ENCODE results near the gene NFU1.
A peak's percentile ranks its signal among the peaks of the same experiment; 100 is the strongest.
"Not testable (repeated sequence)": the region's sequence is repeated elsewhere in the genome, so short reads cannot be mapped to it uniquely, and the experiment has no call there.

NFU1 gene

DNA sequence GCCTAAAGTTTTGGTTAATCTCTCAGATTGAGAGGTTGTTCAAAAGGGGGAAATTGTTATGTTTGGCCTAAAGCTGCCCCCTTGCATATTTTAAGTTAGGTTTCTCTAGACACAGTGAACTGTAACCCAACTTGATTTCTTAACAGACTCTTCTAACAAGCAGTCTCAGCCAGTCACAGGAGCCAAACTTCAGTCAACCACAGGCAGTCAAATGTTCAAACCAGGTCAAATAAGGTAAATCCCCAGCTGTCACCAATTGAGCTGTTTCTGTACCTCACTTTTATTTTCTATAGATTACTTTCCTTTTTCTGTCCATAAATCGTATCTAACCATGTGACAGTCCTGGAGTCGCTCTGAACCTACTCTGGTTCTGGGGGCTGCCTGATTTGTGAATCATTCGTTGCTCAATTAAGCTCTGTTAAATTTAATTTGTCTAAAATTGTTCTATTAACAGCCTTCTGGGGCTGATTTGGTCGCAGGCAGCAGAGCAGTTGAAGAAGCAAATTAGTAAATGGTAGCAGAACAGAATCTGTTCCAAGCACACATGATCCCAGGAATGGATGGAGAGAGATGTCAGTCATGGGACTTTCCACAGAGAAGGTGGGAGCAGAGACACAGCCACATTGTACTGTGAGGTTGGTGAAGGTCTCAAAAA lies 16.4 kb upstream of the NFU1 start:
- no peaks in the 10 kb centered on the region for H3K36me3 ChIP-seq (ENCODE audit: control insufficient read depth, insufficient read depth, low read length)
- no peaks in the 10 kb centered on the region for H3K9me3 ChIP-seq (ENCODE audit: control insufficient read depth, low read length)
- 92 to 94% methylated on average over 4 of the region's 4 CpGs for WGBS, 2 experiments
- H3K27ac ChIP-seq (ENCODE audit: insufficient read depth, low read depth, low read length, poor library complexity, severe bottlenecking) = no peak overlapping the region
- H3K4me1 ChIP-seq (ENCODE audit: control insufficient read depth, insufficient read depth, low read length) = no peaks in the 10 kb centered on the region
- H3K4me3 ChIP-seq (ENCODE audit: insufficient read depth, low read depth, low read length) = no peak overlapping the region
- H3K27me3 ChIP-seq (ENCODE audit: control insufficient read depth, insufficient read depth, low read length, poor library complexity, severe bottlenecking) = no peaks in the 10 kb centered on the region

DNA sequence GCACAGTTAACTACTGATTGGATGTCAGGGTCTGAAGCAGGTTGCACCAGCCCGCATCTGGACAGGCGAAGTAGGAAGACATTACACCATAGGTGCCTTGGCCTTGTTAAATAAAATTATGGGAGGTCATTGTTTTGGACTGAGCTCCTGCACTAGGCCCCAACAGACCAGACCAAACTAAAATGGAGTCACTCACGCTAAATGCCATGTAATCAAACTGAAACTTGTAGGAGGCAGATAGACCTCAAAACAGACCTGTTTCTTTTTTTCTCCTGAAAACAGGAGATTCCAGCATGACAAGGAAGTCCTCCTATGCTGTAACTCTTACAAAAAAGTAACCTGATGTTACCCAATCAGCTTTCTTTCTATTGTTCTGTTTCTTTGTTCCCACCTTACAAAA lies 15.5 kb upstream of the NFU1 start:
- no peaks in the 10 kb centered on the region for H3K27me3 ChIP-seq (ENCODE audit: control insufficient read depth, insufficient read depth, low read length, poor library complexity, severe bottlenecking)
- H3K36me3 ChIP-seq (ENCODE audit: control insufficient read depth, insufficient read depth, low read length) = no peaks in the 10 kb centered on the region
- no peaks in the 10 kb centered on the region for H3K9me3 ChIP-seq (ENCODE audit: control insufficient read depth, low read length)
- 94 to 96% methylated on average over 3 of the region's 3 CpGs for WGBS, 2 experiments
- H3K4me3 ChIP-seq (ENCODE audit: insufficient read depth, low read depth, low read length) = no peak overlapping the region
- H3K4me1 ChIP-seq (ENCODE audit: control insufficient read depth, insufficient read depth, low read length) = no peaks in the 10 kb centered on the region
- H3K27ac ChIP-seq (ENCODE audit: insufficient read depth, low read depth, low read length, poor library complexity, severe bottlenecking) = no peak overlapping the region

DNA sequence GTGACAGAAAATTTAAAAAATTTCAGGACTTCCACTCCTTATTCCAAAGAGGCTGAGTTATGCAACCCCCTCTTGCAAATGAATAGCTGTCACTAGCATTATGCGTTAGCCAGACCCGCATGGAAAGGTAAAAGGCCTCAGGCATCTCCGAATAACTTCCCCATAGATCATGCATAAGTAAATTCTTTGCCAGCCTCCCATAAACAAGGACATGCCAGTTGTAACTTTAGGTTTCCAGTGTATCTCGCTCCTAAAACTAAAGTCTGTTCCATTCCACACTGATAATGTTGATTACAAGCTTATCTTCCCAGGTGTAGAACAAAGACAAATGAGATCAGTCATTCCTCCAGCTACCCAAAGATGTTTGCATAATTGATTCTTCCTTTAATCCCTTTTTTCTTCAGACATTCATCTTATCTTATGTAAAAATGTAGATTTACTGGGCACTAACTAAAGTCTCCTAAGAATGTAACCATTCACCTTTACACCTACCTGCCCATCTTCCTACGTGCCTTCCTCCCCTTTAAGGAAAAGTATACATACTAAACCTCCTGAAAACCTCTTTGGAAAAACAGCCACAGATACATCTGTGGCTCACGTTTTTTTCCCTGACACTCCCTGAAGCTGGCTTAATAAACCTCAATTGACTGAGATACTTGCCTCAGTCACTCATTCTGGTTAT lies 13.6 kb upstream of the NFU1 start:
- no peak overlapping the region for H3K4me3 ChIP-seq (ENCODE audit: insufficient read depth, low read depth, low read length)
- H3K36me3 ChIP-seq (ENCODE audit: control insufficient read depth, insufficient read depth, low read length) = no peaks in the 10 kb centered on the region
- no peaks in the 10 kb centered on the region for H3K27me3 ChIP-seq (ENCODE audit: control insufficient read depth, insufficient read depth, low read length, poor library complexity, severe bottlenecking)
- no peaks in the 10 kb centered on the region for H3K4me1 ChIP-seq (ENCODE audit: control insufficient read depth, insufficient read depth, low read length)
- H3K9me3 ChIP-seq (ENCODE audit: control insufficient read depth, low read length) = no peaks in the 10 kb centered on the region
- WGBS, 2 experiments = 28 to 36% methylated on average over 6 of the region's 6 CpGs
- H3K27ac ChIP-seq (ENCODE audit: insufficient read depth, low read depth, low read length, poor library complexity, severe bottlenecking) = no peak overlapping the region

DNA sequence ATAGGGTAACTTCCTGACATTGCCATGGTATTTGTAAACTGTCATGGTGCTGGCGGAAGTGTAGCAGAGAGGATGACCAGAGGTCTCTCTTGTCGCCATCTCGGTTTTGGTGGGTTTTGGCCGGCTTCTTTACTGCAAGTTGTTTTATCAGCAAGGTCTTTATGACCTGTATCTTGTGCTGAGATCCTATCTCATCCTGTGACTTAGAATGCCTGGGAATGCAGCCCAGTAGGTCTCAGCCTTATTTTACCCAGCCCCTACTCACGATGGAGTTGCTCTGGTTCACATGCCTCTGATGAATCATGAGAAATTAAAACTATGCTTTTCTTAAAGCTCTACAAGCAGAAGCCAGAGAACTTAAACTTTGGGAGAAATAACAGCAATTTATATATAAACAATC lies 12.7 kb upstream of the NFU1 start:
- no peaks in the 10 kb centered on the region for H3K9me3 ChIP-seq (ENCODE audit: control insufficient read depth, low read length)
- WGBS, 2 experiments = 94 to 95% methylated on average over 5 of the region's 5 CpGs
- no peak overlapping the region for H3K27ac ChIP-seq (ENCODE audit: insufficient read depth, low read depth, low read length, poor library complexity, severe bottlenecking)

DNA sequence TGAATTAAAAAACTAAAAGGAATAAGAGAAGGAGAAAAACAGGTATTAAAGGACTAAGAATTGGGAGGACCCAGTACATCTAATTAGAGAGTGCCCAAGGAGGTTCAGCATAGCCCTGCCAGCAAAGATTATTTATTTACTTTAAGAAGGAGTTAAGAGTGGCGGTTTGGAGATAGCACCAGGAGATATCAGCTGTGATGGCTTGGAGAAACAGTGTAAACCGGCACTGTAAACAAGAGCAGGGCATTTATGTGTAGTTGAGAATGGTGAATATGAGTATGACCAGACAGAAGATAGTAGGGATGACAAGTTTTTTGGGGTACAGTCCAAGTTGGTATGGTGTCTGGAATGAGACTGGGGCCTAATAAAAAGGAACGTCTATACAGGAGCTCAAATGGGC lies 6.4 kb upstream of the NFU1 start:
- H3K27me3 ChIP-seq (ENCODE audit: control insufficient read depth, insufficient read depth, low read length, poor library complexity, severe bottlenecking); H3K36me3 ChIP-seq (ENCODE audit: control insufficient read depth, insufficient read depth, low read length); H3K4me1 ChIP-seq (ENCODE audit: control insufficient read depth, insufficient read depth, low read length); H3K4me3 ChIP-seq (ENCODE audit: insufficient read depth, low read depth, low read length); H3K9me3 ChIP-seq (ENCODE audit: control insufficient read depth, low read length); H3K27ac ChIP-seq (ENCODE audit: insufficient read depth, low read depth, low read length, poor library complexity, severe bottlenecking): not testable (repeated sequence)
- 93 to 96% methylated on average over 3 of the region's 3 CpGs for whole genome bisulfite sequencing, 2 experiments

More for the DNA sequence above, 12.7 kb upstream of the NFU1 start:
- Histone ChIP-seq H3K4me1 (ENCODE audit: control insufficient read depth, insufficient read depth, low read length) (no peaks in the 10 kb centered on the region), H3K36me3 (ENCODE audit: control insufficient read depth, insufficient read depth, low read length) (no peaks in the 10 kb centered on the region), H3K27me3 (ENCODE audit: control insufficient read depth, insufficient read depth, low read length, poor library complexity, severe bottlenecking) (no peaks in the 10 kb centered on the region), H3K4me3 (ENCODE audit: insufficient read depth, low read depth, low read length) (no peak overlapping the region)

DNA sequence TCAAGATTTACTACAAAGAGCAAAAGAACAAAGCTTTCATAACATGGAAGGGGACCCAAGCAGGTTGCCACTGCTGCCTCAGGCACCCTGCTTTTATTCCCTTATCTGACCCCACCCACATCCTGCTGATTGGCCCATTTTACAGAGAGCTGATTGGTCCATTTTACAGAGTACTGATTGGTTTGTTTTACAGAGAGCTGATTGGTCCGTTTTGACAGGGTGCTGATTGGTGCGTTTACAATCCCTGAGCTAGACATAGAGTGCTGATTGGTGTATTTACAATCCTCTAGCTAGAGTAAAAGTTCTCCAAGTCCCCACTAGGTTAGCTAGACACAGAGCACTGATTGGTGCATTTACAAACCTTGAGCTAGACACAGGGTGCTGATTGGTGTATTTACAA lies 2.3 kb upstream of the NFU1 start:
- 93 to 100% methylated on average over 2 of the region's 2 CpGs for WGBS, 2 experiments
- H3K27me3 ChIP-seq (ENCODE audit: control insufficient read depth, insufficient read depth, low read length, poor library complexity, severe bottlenecking); H3K27ac ChIP-seq (ENCODE audit: insufficient read depth, low read depth, low read length, poor library complexity, severe bottlenecking); H3K4me3 ChIP-seq (ENCODE audit: insufficient read depth, low read depth, low read length); H3K36me3 ChIP-seq (ENCODE audit: control insufficient read depth, insufficient read depth, low read length); H3K9me3 ChIP-seq (ENCODE audit: control insufficient read depth, low read length): not testable (repeated sequence)
- peaks cover 11% of the 10 kb centered on the region for H3K4me1 ChIP-seq (ENCODE audit: control insufficient read depth, insufficient read depth, low read length)

DNA sequence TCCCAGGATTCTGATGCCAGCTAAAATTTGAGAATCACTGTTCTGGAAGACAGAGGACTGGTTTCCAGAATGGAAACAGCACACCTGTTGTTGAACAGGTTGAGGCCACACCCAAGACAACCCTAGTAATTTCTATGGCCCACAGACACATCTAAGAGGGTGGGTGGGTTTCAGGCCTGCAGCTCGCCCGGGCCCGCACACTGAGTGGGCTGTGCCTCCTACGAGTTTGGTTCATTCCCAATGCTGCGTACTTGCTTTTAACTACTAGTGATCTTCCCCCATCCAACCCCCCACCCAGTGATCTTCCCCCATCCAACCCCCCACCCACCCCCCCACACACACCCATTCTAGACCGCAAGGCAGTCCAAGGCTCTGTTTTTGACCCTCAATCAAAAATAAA lies 1.3 kb upstream of the NFU1 start:
- Histone ChIP-seq H3K9me3 (ENCODE audit: control insufficient read depth, low read length) (no peaks in the 10 kb centered on the region), H3K27me3 (ENCODE audit: control insufficient read depth, insufficient read depth, low read length, poor library complexity, severe bottlenecking) (no peaks in the 10 kb centered on the region), H3K4me3 (ENCODE audit: insufficient read depth, low read depth, low read length) (no peak overlapping the region), H3K4me1 (ENCODE audit: control insufficient read depth, insufficient read depth, low read length) (peaks cover 11% of the 10 kb centered on the region), H3K27ac (ENCODE audit: insufficient read depth, low read depth, low read length, poor library complexity, severe bottlenecking) (no peak overlapping the region), H3K36me3 (ENCODE audit: control insufficient read depth, insufficient read depth, low read length) (no peaks in the 10 kb centered on the region)
- WGBS, 2 experiments = 92 to 97% methylated on average over 6 of the region's 6 CpGs

DNA sequence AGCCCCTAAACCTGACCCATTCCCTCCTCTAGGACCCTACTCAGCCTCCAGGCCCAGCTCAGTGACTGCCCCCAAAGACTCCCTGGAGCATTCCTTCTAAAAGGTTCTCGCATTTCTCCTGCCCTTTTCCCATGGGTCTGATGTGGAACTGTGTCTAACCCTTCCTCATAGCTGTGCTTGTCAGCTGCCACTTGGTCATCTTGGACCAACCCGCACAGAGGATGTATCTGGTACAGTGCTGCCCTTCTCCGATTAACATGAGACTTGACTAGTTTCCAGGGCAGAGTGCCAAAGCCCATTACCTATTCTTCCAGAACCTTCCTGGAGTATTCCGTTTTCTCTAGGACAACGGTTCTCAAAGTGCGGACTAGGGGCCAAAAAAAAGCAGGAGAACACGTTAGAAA lies 518 bp upstream of the NFU1 start:
- H3K27ac ChIP-seq (ENCODE audit: insufficient read depth, low read depth, low read length, poor library complexity, severe bottlenecking) = peak overlapping the region; percentile 83
- peaks cover 11% of the 10 kb centered on the region for H3K4me1 ChIP-seq (ENCODE audit: control insufficient read depth, insufficient read depth, low read length)
- no peaks in the 10 kb centered on the region for H3K9me3 ChIP-seq (ENCODE audit: control insufficient read depth, low read length)
- H3K36me3 ChIP-seq (ENCODE audit: control insufficient read depth, insufficient read depth, low read length) = no peaks in the 10 kb centered on the region
- H3K4me3 ChIP-seq (ENCODE audit: insufficient read depth, low read depth, low read length) = peak overlapping the region; percentile 90
- 90 to 91% methylated on average over 7 of the region's 7 CpGs for WGBS, 2 experiments
- no peaks in the 10 kb centered on the region for H3K27me3 ChIP-seq (ENCODE audit: control insufficient read depth, insufficient read depth, low read length, poor library complexity, severe bottlenecking)

DNA sequence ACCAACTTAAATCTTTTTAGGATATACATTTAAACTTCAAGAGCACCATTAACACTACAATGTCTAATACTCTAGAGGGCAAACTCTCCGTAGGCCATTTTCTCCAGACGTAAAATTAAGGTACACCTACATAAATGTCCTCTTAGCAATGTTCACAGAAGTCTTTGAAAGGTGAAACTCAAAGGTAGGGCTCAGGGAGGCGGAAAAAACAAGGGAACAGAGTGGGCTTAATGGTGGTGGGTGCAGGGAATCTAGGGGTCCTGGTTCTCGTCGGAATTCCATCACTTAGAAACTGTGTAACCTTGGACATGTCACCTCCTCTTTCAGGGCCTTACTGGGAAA lies 668 bp downstream of the NFU1 start:
- Histone ChIP-seq H3K4me1 (ENCODE audit: control insufficient read depth, insufficient read depth, low read length) (peaks cover 11% of the 10 kb centered on the region), H3K27ac (ENCODE audit: insufficient read depth, low read depth, low read length, poor library complexity, severe bottlenecking) (peak overlapping the region; percentile 70), H3K4me3 (ENCODE audit: insufficient read depth, low read depth, low read length) (peak overlapping the region; percentile 90), H3K36me3 (ENCODE audit: control insufficient read depth, insufficient read depth, low read length) (no peaks in the 10 kb centered on the region), H3K27me3 (ENCODE audit: control insufficient read depth, insufficient read depth, low read length, poor library complexity, severe bottlenecking) (no peaks in the 10 kb centered on the region), H3K9me3 (ENCODE audit: control insufficient read depth, low read length) (no peaks in the 10 kb centered on the region)
- WGBS, 2 experiments = 13 to 17% methylated on average over 5 of the region's 5 CpGs

DNA sequence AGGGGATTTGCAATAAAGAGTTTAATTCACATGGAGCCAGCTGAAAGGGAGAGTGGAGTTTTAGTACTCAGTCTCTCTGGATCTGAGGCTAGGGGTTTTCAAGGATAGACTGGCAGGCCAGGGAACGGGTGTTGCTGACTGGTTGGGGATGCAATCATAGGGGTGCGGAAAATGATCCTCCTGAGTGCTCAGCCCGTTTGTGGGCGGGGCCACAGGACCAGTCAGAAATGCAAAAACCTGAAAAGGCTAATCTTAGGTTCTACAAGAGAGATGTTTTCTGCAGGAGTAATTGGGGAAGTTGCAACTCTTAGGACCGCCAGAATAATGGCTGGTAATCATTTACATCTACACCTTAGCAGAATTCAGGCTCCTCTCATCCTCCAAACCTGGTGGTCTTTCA lies 2.5 kb downstream of the NFU1 start:
- Histone ChIP-seq H3K4me1 (ENCODE audit: control insufficient read depth, insufficient read depth, low read length) (peaks cover 11% of the 10 kb centered on the region), H3K36me3 (ENCODE audit: control insufficient read depth, insufficient read depth, low read length) (peaks cover 4% of the 10 kb centered on the region), H3K27me3 (ENCODE audit: control insufficient read depth, insufficient read depth, low read length, poor library complexity, severe bottlenecking) (no peaks in the 10 kb centered on the region), H3K4me3 (ENCODE audit: insufficient read depth, low read depth, low read length) (no peak overlapping the region), H3K27ac (ENCODE audit: insufficient read depth, low read depth, low read length, poor library complexity, severe bottlenecking) (no peak overlapping the region), H3K9me3 (ENCODE audit: control insufficient read depth, low read length) (no peaks in the 10 kb centered on the region)
- 84 to 88% methylated on average over 4 to 5 of the region's 5 CpGs for WGBS, 2 experiments

All from ectodermal cell (in vitro differentiated cells).